ENCODE results near the gene CCNI. TPM values are rescaled to one million over a fixed set of nuclear protein-coding genes. Genes with fewer than 3 reads are reported as not detected.
A peak's percentile ranks its signal among the peaks of the same experiment; 100 is the strongest.

The CCNI gene
- total RNA-seq, 1 donor from 2014 or later, result 396 TPM

DNA sequence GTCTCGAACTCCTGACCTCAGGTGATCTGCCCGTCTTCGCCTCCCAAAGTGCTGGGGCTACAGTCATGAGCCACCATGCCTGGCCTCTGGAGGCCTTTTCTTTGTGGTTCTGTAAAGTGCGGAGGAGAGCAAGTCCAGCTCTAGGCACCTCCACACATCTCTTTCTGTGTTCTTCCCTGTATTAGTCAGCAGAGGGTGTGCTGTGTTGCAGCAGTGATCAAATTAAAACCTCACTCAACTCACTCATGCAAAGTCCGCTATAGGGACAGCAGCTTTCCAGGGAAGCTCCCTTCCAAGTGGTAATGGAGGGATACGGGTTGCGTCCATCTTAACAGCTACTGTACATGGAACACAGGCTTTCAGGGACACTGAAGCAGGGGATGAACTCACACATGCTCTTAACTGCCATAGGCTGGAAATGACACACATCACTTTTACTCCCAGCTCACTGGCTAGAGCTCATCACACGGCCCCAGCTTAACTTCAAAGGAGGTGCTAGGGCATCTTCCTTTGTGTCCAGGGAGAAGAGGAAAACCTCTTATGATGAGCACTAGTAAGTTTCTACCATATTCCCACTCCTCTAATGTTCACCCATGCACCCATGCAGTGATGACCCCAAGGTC lies 45.2 kb upstream of the CCNI start:
- DNase-seq (ENCODE audit: low read depth, low spot score), result no peak
- TF ChIP-seq, protein P1, sequence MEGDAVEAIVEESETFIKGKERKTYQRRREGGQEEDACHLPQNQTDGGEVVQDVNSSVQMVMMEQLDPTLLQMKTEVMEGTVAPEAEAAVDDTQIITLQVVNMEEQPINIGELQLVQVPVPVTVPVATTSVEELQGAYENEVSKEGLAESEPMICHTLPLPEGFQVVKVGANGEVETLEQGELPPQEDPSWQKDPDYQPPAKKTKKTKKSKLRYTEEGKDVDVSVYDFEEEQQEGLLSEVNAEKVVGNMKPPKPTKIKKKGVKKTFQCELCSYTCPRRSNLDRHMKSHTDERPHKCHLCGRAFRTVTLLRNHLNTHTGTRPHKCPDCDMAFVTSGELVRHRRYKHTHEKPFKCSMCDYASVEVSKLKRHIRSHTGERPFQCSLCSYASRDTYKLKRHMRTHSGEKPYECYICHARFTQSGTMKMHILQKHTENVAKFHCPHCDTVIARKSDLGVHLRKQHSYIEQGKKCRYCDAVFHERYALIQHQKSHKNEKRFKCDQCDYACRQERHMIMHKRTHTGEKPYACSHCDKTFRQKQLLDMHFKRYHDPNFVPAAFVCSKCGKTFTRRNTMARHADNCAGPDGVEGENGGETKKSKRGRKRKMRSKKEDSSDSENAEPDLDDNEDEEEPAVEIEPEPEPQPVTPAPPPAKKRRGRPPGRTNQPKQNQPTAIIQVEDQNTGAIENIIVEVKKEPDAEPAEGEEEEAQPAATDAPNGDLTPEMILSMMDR (conservative IDR thresholded peaks at IDR 0.05), result no peak
- Mint-ChIP-seq H3K27ac (ENCODE audit: unreplicated experiment) (no peak overlapping the region), H3K36me3 (ENCODE audit: low read depth) (no peaks in the 10 kb centered on the region), H3K9me3 (no peaks in the 10 kb centered on the region), H3K27me3 (ENCODE audit: low read depth) (no peaks in the 10 kb centered on the region), H3K4me1 (no peaks in the 10 kb centered on the region), H3K4me3 (no peak overlapping the region)

DNA sequence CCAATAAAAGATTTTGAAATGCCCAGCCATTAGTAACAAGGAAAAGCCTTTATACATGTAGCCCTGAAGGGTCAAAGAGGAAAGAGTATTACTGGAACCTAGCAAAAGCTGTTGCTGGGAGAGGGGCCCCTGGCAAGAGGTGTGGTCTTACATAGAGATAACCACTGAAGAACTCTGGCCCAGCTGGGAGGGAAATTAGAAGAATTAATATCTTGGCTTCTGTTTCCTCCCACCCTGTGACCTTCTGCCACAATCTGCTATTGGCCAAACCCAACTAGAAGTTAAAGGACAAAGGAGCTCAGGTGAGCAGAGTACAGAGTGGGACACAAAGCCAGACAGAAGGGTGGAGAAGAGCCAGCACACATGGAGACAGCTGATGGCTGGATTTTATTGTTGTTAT lies 41.9 kb upstream of the CCNI start:
- H3K4me3 Mint-ChIP-seq, result no peak overlapping the region
- no peaks in the 10 kb centered on the region for H3K27me3 Mint-ChIP-seq (ENCODE audit: low read depth)
- no peaks in the 10 kb centered on the region for H3K4me1 Mint-ChIP-seq
- H3K9me3 Mint-ChIP-seq, result no peaks in the 10 kb centered on the region
- no peaks in the 10 kb centered on the region for H3K36me3 Mint-ChIP-seq (ENCODE audit: low read depth)
- no peak overlapping the region for H3K27ac Mint-ChIP-seq (ENCODE audit: unreplicated experiment)
- DNase-seq (ENCODE audit: low read depth, low spot score), result no peak
- TF ChIP-seq, protein P1 (conservative IDR thresholded peaks at IDR 0.05), result no peak

DNA sequence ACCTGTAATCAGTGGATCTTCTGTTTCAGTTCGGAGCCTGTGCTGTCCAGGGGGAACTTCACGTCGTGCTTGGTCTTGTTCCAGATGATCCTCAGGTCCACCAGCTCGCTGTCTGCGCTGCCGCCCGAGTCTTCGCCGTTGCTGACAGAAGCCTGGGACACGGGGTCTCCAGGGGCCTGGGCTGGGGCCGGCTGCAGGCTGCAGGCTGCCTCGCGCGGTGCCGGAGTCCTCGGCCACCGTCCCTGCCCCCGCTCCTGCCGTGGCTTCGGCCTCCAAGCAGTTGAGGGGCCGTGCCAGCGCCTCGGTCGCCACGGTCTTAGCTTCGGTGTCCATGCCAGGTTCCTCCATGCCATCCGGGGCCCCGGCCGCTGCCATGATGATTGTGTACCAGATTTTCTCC lies 37.3 kb upstream of the CCNI start:
- Mint-ChIP-seq H3K4me3 (no peak overlapping the region), H3K4me1 (no peaks in the 10 kb centered on the region), H3K36me3 (ENCODE audit: low read depth) (no peaks in the 10 kb centered on the region), H3K9me3 (peaks cover 1% of the 10 kb centered on the region), H3K27me3 (ENCODE audit: low read depth) (no peaks in the 10 kb centered on the region), H3K27ac (ENCODE audit: unreplicated experiment) (peak overlapping the region; percentile 59)
- TF ChIP-seq, protein P1 (conservative IDR thresholded peaks at IDR 0.05), result no peak
- DNase-seq (ENCODE audit: low read depth, low spot score), result no peak

DNA sequence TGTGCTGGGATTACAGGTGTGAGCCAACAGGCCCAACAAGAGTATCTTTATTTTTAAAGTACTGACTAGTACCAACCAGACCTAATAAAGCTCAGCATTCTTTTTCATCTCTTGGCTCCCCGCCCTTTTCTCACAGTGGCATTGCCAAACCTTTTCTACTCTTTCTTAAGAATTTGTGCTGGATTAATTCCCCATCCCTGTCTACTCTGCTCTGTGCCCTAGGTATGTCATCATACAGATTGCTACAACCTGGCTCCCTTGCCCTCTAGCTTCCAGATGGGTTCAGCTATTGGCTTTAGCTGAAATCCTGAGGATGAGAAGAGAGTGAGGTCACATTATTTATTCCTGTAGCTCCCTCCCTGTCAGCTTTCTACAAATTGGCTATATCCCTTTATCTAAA lies 34.9 kb upstream of the CCNI start:
- Mint-ChIP-seq H3K36me3 (ENCODE audit: low read depth) (no peaks in the 10 kb centered on the region), H3K27ac (ENCODE audit: unreplicated experiment) (no peak overlapping the region), H3K4me3 (no peak overlapping the region), H3K9me3 (peaks cover 3% of the 10 kb centered on the region), H3K4me1 (no peaks in the 10 kb centered on the region), H3K27me3 (ENCODE audit: low read depth) (no peaks in the 10 kb centered on the region)
- DNase-seq (ENCODE audit: low read depth, low spot score), result no peak
- TF ChIP-seq, protein P1 (conservative IDR thresholded peaks at IDR 0.05), result no peak

DNA sequence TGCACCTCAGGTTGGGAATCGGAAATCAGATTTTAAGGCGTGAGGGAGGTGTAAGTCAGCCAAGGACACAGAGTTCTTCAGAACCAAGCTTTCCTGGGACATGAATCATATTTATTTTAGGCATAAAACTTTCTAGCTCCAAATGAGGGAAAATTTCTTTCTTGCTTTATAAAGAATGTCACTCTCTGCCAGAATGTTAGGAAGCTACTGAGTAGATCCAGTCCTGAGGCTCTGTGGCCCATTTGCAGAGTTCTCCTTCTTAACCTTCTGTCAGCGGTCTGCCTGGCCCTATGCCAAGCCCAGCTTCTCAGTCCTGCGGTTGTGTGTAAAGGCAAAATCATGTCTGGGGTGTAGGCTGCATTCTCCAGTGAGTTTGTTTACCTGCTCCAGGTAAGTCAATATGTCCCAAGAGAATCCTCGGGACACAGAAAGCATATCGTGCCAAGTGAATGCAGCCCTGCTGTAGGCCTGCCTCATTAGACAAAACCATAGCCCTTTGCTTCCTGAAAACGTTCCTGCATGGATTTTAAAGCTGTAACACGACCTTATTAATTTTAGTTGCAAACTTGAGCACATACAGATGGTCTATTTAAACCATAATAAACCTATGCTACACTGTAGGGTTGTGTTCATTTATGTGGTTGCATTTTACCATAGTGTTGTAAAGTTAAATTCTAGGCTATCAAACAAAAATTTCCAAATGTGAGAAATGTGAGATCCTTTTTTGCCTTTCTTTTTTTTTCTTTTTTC lies 29.2 kb upstream of the CCNI start:
- H3K36me3 Mint-ChIP-seq (ENCODE audit: low read depth), result no peaks in the 10 kb centered on the region
- H3K4me3 Mint-ChIP-seq, result no peak overlapping the region
- H3K9me3 Mint-ChIP-seq, result peaks cover 3% of the 10 kb centered on the region
- H3K4me1 Mint-ChIP-seq, result no peaks in the 10 kb centered on the region
- H3K27ac Mint-ChIP-seq (ENCODE audit: unreplicated experiment), result no peak overlapping the region
- TF ChIP-seq, protein P1 (conservative IDR thresholded peaks at IDR 0.05), result no peak
- DNase-seq (ENCODE audit: low read depth, low spot score), result no peak
- no peaks in the 10 kb centered on the region for H3K27me3 Mint-ChIP-seq (ENCODE audit: low read depth)

All from neural crest cell (in vitro differentiated cells).